IPS DF 4.7 (cell line): ENCODE results near the gene RGP1.

Experiments
- DNase-seq: peaks from one replicate; pipeline ENCODE4 v3.0.0-alpha.2; 2013; ENCODE audit warnings: low spot score; ENCODE audit errors: extremely low read depth

RGP1 gene, protein sequence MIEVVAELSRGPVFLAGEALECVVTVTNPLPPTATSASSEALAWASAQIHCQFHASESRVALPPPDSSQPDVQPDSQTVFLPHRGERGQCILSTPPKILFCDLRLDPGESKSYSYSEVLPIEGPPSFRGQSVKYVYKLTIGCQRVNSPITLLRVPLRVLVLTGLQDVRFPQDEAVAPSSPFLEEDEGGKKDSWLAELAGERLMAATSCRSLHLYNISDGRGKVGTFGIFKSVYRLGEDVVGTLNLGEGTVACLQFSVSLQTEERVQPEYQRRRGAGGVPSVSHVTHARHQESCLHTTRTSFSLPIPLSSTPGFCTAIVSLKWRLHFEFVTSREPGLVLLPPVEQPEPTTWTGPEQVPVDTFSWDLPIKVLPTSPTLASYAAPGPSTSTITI

DNA sequence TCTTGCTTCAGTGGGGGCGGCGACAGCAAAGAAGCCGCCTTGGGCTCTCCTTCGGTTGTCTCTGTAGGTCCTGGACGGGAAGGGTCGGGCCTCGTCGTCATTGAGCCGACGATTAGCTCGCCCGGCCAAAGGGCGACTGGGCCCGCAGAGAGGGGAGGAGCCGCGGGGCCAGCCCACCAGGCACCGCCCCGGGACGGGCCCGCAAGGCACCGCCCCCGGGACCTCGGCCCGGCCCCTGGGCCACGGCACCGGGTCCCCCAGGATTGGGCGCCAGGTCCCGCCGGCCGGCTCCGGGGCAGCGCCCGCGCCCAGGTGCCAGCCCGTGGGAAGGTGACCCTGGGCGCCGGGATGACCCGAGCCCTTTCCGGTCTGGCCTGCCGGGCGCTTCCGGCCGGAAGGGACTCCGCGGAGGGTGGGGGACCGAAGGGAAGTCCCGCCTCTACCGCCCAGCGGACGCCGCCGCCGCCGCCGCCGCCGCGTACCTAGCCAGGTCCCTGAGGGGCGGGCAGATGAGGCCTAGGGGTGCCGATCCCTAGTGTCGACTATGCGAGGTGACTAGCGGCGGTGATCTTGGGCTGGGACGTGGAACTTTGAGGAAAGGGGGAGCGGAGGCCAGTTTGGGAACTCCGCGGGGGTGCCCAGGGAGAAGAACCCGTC lies at the start of gene RGP1, which contains the start of gene GBA2:
RGP1 (plus strand) TSS at position 430 of the 657 bp plus-strand sequence. CDS start 469 bp downstream, outside the sequence.
GBA2 (minus strand) TSS at position 371 of the 657 bp plus-strand sequence. CDS start 524 bp downstream, outside the sequence.
- DNase-seq, result no peak

DNA sequence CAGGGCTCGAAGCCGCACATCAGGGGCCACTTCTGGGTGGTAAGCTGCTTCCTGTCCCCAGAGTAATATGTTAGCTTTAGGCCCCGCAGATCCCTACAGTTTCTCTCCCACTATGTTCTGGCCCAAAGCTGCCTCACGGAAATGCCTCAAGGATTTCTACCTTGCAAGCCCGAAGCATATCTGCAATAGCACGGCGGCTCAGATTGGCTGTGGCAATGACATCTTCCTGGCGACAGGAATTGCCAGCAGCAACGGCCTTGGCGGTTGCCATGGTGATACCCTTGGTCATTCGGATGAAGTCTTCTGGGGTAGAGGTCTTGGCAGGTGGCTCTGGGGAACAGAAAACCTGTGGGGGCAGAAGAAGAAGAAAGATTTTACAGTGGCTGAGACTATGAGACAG lies 49.1 kb upstream of the RGP1 start:
- DNase-seq, result no peak

GRCh38 chr9:35700942-35701341 lies 48.1 kb upstream of the RGP1 start:
- no peak for DNase-seq

DNA sequence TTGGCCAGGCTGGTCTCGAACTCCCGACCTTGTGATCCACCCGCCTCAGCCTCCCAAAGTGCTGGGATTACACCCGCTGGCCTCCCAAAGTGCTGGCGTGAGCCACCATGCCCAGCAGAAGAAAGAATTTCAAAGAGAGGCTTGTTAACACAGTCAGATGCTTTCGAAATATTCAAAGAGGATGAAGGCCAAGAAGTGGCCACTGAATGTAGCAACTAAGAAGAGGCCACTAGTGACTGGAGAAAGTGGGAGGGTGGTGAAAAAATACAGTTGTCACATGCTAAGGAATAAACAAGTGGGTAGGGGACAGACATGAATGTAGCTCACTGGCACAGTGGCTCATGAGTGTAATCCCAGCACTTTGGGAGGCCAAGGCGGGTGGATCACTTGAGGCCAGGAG lies 46.4 kb upstream of the RGP1 start:
- DNase-seq, result no peak

- no peak for DNase-seq
Measured at GRCh38 chr9:35703906-35704672, 45.0 kb upstream of the RGP1 start.

DNA sequence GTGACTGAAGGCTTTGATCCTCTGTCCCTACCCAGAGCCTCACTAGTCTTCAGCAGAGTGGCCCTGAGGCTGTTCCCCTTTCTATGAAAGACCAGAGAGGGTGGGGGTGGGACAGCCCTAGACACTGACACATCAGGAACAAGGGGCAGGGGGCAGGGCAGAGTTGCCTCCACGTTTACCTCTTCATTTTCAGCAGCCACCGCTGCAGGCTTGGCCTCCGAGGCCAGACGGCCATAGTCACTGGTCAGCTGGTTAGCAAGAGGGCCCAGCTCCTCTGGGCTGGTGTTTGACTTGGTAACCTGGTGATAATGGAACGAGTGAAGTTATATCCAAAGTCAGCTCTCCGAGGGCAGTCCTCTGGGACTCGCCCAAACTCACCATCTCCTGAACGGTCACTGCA lies 43.7 kb upstream of the RGP1 start:
- no peak for DNase-seq

DNA sequence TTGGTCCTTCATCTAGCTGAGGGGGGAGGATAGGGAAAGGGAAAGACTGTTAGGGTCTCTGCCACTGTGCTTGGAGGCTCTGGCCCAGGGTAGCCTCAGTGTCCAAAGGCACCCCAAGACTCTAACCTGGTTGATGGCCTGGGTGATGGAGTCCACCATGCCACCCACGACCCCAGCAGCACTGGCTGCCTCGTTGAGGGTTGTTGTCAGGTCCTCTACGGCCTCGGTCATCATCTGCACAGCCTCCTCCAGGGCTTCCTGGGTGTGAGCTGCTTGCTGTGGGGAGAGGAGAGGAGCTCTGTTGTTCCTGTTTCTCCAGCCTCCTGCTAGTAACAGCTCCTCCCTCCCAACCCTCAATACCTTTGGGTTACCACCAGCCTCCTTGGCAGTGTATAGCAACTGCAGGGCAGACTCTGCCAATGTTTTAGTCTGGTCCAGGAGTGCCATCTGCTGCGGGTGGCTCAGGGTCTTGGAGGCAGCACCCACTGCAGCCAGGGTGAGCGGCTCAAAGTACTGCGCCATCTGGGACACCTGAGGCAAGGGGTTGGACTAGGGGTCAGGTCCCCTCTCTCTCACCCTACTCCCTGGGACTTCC lies 43.2 kb upstream of the RGP1 start:
- DNase-seq, result no peak

GRCh38 chr9:35706951-35707350 lies 42.1 kb upstream of the RGP1 start:
- no peak for DNase-seq

DNA sequence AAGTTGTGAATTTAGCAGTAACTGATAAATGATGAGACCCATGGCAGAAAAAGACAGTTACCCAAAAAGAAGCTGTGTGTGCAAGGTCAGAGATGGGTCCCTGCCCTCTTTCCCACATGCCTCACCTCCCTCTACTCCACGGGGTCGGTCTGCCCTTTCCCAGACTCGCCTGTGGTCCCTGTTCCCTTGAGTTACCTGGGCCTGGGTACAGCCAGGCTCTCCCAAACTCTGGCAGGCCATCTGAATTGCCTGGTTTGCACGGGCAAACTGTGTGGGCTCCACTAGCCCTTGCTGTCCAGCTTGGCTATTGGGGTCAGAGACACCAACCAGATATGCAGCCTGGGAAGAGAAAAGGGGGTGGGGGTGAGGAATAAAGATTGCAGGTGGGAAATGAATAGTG lies 40.9 kb upstream of the RGP1 start:
- no peak for DNase-seq

- DNase-seq, result no peak
Measured at GRCh38 chr9:35710818-35711500, 38.1 kb upstream of the RGP1 start.

DNA sequence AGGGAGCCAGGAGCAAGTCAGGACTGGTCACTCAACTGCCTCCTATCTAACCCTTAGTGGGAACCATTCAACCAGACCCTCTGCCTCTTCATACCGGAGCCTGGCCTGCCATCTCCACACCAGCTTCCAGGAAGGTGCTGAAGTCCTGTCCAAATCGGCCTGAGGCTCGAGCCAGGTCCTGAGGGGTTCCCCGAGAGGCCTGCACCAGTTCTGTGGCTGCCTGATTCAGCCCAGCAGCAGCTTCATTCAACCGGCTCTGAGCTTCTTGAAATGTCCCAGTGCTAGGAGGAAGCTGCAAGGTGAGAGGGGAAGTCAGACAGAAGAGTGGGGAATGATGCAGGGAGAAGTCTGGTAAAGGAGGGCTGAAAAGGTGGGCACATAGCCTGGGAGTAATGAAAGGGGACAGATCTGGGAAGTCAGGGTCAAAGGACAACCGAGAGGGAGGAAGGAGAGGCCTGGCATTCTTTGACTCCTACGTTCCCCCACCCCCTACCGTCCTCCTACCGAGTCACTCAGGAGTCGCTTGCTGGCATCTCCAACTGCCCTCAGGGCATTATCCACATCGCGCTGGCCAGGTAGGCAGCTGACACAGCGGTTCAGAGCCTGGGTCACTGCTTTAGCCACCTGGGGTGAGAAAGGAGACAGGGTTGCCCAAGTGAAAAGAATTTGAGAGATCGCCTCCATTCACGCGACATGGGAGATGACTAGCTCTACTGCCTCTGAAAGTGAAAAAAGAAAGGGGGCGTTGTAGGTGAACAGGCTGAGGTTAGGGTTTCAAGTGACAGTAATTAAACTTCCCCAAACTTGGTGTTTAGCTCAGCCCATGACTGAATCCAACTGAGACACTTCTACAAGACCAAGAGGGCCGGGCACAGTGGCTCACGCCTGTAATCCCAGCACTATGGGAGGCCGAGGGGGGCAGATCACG lies 37.3 kb upstream of the RGP1 start:
- no peak for DNase-seq

DNA sequence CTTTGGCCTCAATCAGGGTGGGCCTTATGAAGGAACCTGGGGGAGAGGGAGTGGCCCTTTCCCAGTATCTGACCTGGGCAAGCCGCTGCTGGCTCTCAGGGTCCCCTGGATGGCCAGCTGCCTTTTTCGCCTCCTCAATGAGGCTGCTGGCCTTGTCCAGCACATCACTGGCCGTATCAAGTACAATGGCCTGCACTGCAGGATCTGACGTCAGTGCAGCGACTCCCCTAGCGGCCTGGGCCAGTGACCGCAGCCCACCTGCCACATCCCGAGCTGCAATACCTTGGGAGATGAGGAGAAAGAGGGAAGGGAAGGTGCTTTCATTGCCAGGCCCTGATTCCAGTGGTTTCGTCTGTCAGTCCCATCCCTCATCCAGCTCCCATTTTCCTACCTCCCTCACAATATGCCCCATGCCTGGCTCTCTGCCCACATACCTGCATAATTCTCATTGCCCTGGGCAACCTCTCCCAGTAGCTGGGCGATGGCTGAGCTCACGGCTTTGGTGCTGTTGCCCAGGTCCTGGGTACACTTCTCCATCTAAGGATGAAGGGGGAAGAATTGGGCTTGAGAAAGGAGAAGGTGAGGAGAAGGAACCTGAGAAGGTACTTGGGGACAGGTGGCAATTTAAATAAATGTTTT lies 36.2 kb upstream of the RGP1 start:
- no peak for DNase-seq

- no peak for DNase-seq
Measured at GRCh38 chr9:35713578-35713977, 35.5 kb upstream of the RGP1 start.

DNA sequence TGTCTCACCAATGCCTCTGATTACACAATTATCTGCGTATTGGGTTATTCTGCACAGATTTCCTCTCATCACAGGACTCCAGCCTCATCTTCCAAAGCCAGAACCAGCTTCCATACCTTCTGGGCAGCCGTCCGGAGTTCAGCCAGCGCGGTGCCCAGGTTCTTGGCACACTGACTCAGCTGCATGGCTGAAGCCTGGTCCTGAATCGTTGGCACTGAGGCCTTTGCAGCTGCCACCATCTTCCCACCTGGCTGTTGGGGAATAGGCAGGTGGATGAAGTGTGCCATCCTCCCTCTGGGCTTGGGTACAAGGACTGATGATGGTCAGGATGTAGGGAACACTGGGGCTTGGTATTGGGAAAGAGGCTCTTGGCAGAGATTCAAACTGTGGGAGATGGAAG lies 35.0 kb upstream of the RGP1 start:
- DNase-seq, result no peak

- no peak for DNase-seq
Measured at GRCh38 chr9:35714579-35715252, 34.4 kb upstream of the RGP1 start.

- DNase-seq, result no peak
Measured at GRCh38 chr9:35716230-35716629, 32.9 kb upstream of the RGP1 start.

GRCh38 chr9:35717132-35717870 lies 31.8 kb upstream of the RGP1 start:
- DNase-seq, result no peak
